Stimulated activated naive CD8-positive, alpha-beta T cell treated with anti-CD3 and anti-CD28 coated beads, Interleukin-15, amount 100 ng/mL, for 72 hours (primary cell): Measurements from ENCODE around the gene LRP1-AS.

Experiments used
- ATAC-seq: fragments of 150-1000 bp; cut with Tn5 transposase; 2 replicates; pipeline ENCODE4 v1.10.0; 2021; ENCODE audit warnings: mild to moderate bottlenecking, moderate library complexity
- DNase-seq, 2 donors: peaks; one replicate each; pipeline ENCODE4 v3.0.0; 2021 to 2022
- H3K27ac Mint-ChIP-seq, 2 donors: one replicate each; pipeline ENCODE4 v1.8.0; 2022; ENCODE audit warnings: mild to moderate bottlenecking in 2 of 2, mixed read lengths in 2 of 2, moderate library complexity in 2 of 2
- H3K27me3 Mint-ChIP-seq: one replicate; pipeline ENCODE4 v1.8.0; 2022; ENCODE audit warnings: mixed read lengths
- H3K4me1 Mint-ChIP-seq: one replicate; pipeline ENCODE4 v1.8.0; 2022; ENCODE audit warnings: mild to moderate bottlenecking, mixed read lengths
- H3K4me3 Mint-ChIP-seq, 2 donors: one replicate each; pipeline ENCODE4 v1.8.0; 2022; ENCODE audit warnings: mild to moderate bottlenecking in 2 of 2, mixed read lengths in 2 of 2, moderate library complexity in 1 of 2
- H3K9me3 Mint-ChIP-seq, 2 donors: one replicate each; pipeline ENCODE4 v1.8.0; 2022; ENCODE audit warnings: mixed read lengths in 2 of 2

LRP1-AS gene

GRCh38 chr12:57156701-57157403 lies 9.4 kb upstream of the LRP1-AS start:
- H3K4me1 Mint-ChIP-seq: peaks cover 10% of the 10 kb centered on the region
- peaks cover 6% of the 10 kb centered on the region for H3K27me3 Mint-ChIP-seq
- H3K27ac Mint-ChIP-seq: no peak overlapping the region
- DNase-seq (no peak), ATAC-seq (no peak)
- H3K4me3 Mint-ChIP-seq: no peak overlapping the region
- H3K9me3 Mint-ChIP-seq: no peaks in the 10 kb centered on the region

- H3K27me3 Mint-ChIP-seq: peaks cover 6% of the 10 kb centered on the region
- H3K4me3 Mint-ChIP-seq: no peak overlapping the region
- peaks cover 10% of the 10 kb centered on the region for H3K4me1 Mint-ChIP-seq
- peak overlapping the region in 1 of 2 donors; percentile 80 for H3K27ac Mint-ChIP-seq
- DNase-seq (no peak), ATAC-seq (no peak)
- no peaks in the 10 kb centered on the region for H3K9me3 Mint-ChIP-seq
Measured at GRCh38 chr12:57154804-57155434, 7.5 kb upstream of the LRP1-AS start.

- no peak for DNase-seq
- Mint-ChIP-seq H3K27me3 (peaks cover 6% of the 10 kb centered on the region), H3K4me3 (no peak overlapping the region), H3K4me1 (peaks cover 10% of the 10 kb centered on the region), H3K27ac (no peak overlapping the region), H3K9me3 (no peaks in the 10 kb centered on the region)
- no peak for ATAC-seq
Measured at GRCh38 chr12:57154076-57154475, 6.7 kb upstream of the LRP1-AS start.

- H3K27me3 Mint-ChIP-seq: peaks cover 6% of the 10 kb centered on the region
- no peak overlapping the region for H3K27ac Mint-ChIP-seq
- no peak overlapping the region for H3K4me3 Mint-ChIP-seq
- DNase-seq: no peak
- no peaks in the 10 kb centered on the region for H3K9me3 Mint-ChIP-seq
- no peak for ATAC-seq
- H3K4me1 Mint-ChIP-seq: peaks cover 10% of the 10 kb centered on the region
Measured at GRCh38 chr12:57153415-57153997, 6.1 kb upstream of the LRP1-AS start.

- H3K4me3 Mint-ChIP-seq: no peak overlapping the region
- H3K27ac Mint-ChIP-seq: no peak overlapping the region
- H3K27me3 Mint-ChIP-seq: peaks cover 6% of the 10 kb centered on the region
- DNase-seq: no peak
- H3K9me3 Mint-ChIP-seq: no peaks in the 10 kb centered on the region
- peaks cover 3% of the 10 kb centered on the region for H3K4me1 Mint-ChIP-seq
- no peak for ATAC-seq
Measured at GRCh38 chr12:57152639-57153038, 5.2 kb upstream of the LRP1-AS start.

- DNase-seq (no peak), ATAC-seq (no peak)
- Mint-ChIP-seq H3K27ac (no peak overlapping the region), H3K4me1 (no peaks in the 10 kb centered on the region), H3K4me3 (no peak overlapping the region), H3K9me3 (no peaks in the 10 kb centered on the region), H3K27me3 (peaks cover 6% of the 10 kb centered on the region)
Measured at GRCh38 chr12:57151741-57152630, 4.6 kb upstream of the LRP1-AS start.

GRCh38 chr12:57150400-57151000 lies 3.1 kb upstream of the LRP1-AS start:
- no peaks in the 10 kb centered on the region for H3K4me1 Mint-ChIP-seq
- no peak for ATAC-seq
- DNase-seq: no peak
- H3K27me3 Mint-ChIP-seq: no peaks in the 10 kb centered on the region
- H3K27ac Mint-ChIP-seq: no peak overlapping the region
- no peaks in the 10 kb centered on the region for H3K9me3 Mint-ChIP-seq
- H3K4me3 Mint-ChIP-seq: no peak overlapping the region

GRCh38 chr12:57149245-57149900 lies 2.0 kb upstream of the LRP1-AS start:
- no peaks in the 10 kb centered on the region for H3K9me3 Mint-ChIP-seq

GRCh38 chr12:57148469-57149244 lies 1.2 kb upstream of the LRP1-AS start:
- Mint-ChIP-seq H3K4me3 (no peak overlapping the region), H3K9me3 (no peaks in the 10 kb centered on the region), H3K4me1 (peaks cover 1% of the 10 kb centered on the region), H3K27me3 (no peaks in the 10 kb centered on the region), H3K27ac (peak overlapping the region in 1 of 2 donors; percentile 49)
- DNase-seq: no peak
- no peak for ATAC-seq

More at GRCh38 chr12:57149245-57149900, 2.0 kb upstream of the LRP1-AS start:
- Mint-ChIP-seq H3K27ac (no peak overlapping the region), H3K27me3 (no peaks in the 10 kb centered on the region), H3K4me3 (no peak overlapping the region), H3K4me1 (no peaks in the 10 kb centered on the region)
- no peak for ATAC-seq
- no peak for DNase-seq

GRCh38 chr12:57146092-57146491 lies 1.3 kb downstream of the LRP1-AS start:
- no peak overlapping the region for H3K27ac Mint-ChIP-seq
- DNase-seq (no peak), ATAC-seq (no peak)
- peaks cover 12% of the 10 kb centered on the region for H3K4me1 Mint-ChIP-seq
- no peak overlapping the region for H3K4me3 Mint-ChIP-seq
- H3K9me3 Mint-ChIP-seq: no peaks in the 10 kb centered on the region
- H3K27me3 Mint-ChIP-seq: no peaks in the 10 kb centered on the region

- H3K4me1 Mint-ChIP-seq: peaks cover 12% of the 10 kb centered on the region
- no peak overlapping the region for H3K27ac Mint-ChIP-seq
- ATAC-seq (no peak), DNase-seq (no peak)
- H3K4me3 Mint-ChIP-seq: no peak overlapping the region
- no peaks in the 10 kb centered on the region for H3K9me3 Mint-ChIP-seq
- H3K27me3 Mint-ChIP-seq: no peaks in the 10 kb centered on the region
Measured at GRCh38 chr12:57145460-57146059, 1.9 kb downstream of the LRP1-AS start.

- Mint-ChIP-seq H3K27me3 (no peaks in the 10 kb centered on the region), H3K4me3 (no peak overlapping the region), H3K4me1 (peaks cover 12% of the 10 kb centered on the region), H3K9me3 (no peaks in the 10 kb centered on the region), H3K27ac (peak overlapping the region in 1 of 2 donors; percentile 68)
- DNase-seq: no peak
- peak; percentile 56 for ATAC-seq
Measured at GRCh38 chr12:57143454-57143853, 4.0 kb downstream of the LRP1-AS start.

GRCh38 chr12:57142727-57143126 lies 4.7 kb downstream of the LRP1-AS start:
- no peak overlapping the region for H3K4me3 Mint-ChIP-seq
- peaks cover 12% of the 10 kb centered on the region for H3K4me1 Mint-ChIP-seq
- H3K27me3 Mint-ChIP-seq: no peaks in the 10 kb centered on the region
- H3K9me3 Mint-ChIP-seq: no peaks in the 10 kb centered on the region
- ATAC-seq (no peak), DNase-seq (no peak)
- no peak overlapping the region for H3K27ac Mint-ChIP-seq

GRCh38 chr12:57142121-57142520 lies 5.3 kb downstream of the LRP1-AS start:
- Mint-ChIP-seq H3K9me3 (no peaks in the 10 kb centered on the region), H3K4me1 (peaks cover 12% of the 10 kb centered on the region)

More at GRCh38 chr12:57142121-57142520, 5.3 kb downstream of the LRP1-AS start:
- no peak for DNase-seq
- Mint-ChIP-seq H3K27me3 (no peaks in the 10 kb centered on the region), H3K27ac (no peak overlapping the region), H3K4me3 (no peak overlapping the region)
- no peak for ATAC-seq
